Femur (tissue), 1 donor: ENCODE measurements around the gene LIN52.
A peak's percentile ranks its signal among the peaks of the same experiment; 100 is the strongest.

Experiments used
- DNase-seq: peaks from one replicate; pipeline ENCODE4 v3.0.0-alpha.2; 2017

Gene LIN52, protein sequence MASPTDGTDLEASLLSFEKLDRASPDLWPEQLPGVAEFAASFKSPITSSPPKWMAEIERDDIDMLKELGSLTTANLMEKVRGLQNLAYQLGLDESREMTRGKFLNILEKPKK

DNA sequence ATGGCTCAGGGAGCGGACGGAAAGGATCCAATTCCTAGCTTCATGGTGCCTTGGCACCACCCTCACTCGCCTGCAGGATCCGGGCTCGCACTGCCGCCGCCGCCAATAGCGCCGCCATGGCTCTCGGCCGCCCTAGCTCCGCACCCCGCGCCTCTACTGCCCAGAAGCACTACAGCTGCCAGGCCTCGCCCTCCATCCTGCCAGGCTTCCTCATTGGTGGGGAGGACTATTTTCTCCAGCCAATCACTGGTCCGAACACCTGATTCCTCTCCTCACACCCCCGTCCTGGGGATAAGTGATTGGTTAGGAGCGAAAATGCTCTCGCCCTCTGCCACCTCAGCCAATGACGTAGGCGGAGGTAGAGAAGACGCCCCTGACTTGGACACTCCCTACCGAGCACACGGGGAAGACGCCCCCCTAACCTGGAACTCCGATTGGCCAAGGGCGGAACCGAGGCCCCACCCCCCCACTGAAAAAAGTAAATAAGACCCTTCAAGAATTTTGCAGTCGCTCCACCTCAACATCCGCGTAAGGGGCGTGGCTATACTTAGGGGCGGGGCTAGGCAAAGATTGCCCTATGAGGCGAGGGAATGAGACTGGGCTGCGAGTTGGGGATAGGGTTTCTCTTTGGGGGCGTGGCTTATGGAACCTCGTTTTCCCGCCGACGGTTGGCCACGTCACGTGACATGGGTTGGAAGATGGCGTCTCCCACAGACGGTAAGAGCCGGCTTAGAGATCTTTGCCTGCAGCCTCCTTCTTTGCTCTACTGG lies at the start of gene LIN52, which contains the start of gene ALDH6A1:
Gene LIN52, plus strand, starts transcription at position 680 of the 770 bp plus-strand sequence. Its CDS starts 19 bp downstream, at position 699.
Gene ALDH6A1, minus strand, starts transcription at position 177 of the 770 bp plus-strand sequence. Its CDS starts 59 bp downstream, at position 118.
- peak; percentile 100 for DNase-seq

DNA sequence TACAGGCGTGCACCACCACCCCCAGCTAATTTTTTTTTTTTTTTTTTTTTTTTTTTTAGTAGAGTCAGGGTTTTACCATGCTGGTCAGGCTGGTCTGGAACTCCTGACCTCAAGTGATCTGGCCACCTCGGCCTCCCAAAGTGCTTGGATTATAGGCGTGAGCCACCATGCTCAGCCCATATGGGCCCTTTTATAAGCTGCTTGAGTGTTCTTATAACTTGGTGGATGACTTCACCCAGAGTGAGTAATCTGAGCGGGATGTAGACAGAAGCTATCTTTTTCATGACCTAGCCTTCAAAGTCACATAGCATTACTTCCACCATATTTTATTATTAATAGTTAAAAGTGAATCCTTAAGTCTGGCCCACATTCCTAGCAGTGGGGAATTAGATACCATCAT lies 49.2 kb upstream of the LIN52 start:
- no peak for DNase-seq

DNA sequence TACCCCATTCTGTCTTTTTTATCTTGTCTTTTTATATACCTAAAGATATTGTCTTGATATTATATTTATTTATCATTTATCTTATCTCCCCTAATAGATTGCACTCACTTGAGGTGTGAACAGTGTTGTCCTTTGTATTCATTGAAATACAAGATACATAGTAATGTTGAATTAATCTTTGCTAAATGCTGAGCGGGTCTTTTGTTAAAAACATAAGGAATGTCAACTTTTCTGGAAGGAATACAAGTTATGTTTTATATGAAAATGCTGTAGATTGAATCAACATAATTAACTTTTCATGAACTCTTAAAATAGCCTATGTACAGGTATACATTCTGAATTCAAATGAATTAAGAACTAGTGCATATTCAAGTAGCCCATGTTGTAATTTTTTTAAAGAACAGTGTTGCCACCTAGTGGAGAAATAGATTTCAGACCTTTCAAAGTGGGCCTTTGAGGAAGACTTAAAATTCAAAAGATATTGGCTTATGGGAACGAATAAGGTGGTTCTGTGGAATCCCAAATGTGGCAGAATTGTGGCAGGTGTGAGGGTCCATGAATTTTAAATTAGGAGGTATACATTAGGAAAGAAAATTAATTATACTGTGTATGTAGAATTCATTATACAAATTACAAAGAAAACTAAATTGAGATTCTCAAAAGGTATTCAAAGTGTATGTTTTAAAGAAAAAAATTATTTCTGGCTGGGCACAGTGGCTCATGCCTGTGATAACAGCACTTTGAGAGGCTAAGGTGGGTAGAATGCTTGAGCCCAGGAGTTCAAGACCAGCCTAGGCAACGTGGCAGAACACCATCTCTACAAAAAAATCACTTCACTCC lies 46.5 kb upstream of the LIN52 start:
- no peak for DNase-seq

DNA sequence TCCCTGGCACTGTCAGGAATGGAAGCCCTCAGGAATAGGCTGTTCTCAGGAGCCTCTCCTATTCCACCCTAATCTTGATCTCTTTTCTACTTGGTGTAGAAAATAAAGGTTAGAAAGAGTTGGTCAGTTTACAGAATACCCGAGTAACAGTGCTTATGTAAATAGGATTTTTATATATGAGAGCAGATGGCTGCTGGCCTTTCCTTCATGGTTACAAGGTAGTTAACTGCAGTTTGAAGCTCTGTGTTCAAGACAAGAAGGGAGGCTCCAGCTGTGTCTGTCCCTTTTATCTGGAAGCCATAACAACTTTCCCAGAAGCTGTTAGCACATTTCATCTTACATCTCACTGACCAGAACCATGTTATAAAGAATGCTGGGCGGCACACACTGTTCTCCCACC lies 42.5 kb upstream of the LIN52 start:
- no peak for DNase-seq

DNA sequence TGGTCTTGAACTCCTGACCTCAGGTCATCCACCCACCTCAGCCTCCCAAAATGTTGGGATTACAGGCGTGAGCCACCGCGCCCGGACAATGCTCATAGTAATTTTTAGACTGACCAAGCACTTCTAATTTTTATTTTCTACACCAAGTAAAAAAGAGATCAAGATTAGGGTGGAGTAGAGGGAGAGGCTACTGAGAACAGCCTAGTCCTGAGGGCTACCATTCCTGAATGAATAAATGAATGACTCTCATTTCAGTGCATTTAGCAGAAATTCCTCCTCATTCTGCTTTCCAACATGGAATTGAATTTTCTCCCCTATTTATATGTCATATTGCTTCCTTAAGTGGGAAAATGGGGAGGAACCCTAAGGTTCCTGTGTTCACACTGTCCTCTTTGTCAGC lies 39.2 kb upstream of the LIN52 start:
- no peak for DNase-seq

DNA sequence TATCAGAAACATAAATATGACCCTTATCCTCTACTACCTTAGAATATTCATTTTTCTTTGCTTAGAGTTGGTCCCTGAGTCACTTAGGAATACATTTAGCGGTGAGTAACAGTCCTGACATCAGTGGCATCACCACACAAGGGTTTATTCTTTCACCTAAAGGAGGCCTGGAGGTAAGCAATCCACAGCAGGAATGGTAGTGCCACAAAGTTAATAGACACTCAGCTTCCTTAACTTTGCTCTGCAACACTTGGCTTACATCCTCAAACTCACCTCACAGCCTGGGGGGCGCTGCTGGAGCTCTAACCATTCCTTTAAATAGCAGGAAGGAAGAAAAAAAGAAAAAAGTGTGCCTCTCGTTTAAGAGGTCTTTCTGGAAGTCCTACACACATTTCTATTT lies 36.5 kb upstream of the LIN52 start:
- DNase-seq = no peak

DNA sequence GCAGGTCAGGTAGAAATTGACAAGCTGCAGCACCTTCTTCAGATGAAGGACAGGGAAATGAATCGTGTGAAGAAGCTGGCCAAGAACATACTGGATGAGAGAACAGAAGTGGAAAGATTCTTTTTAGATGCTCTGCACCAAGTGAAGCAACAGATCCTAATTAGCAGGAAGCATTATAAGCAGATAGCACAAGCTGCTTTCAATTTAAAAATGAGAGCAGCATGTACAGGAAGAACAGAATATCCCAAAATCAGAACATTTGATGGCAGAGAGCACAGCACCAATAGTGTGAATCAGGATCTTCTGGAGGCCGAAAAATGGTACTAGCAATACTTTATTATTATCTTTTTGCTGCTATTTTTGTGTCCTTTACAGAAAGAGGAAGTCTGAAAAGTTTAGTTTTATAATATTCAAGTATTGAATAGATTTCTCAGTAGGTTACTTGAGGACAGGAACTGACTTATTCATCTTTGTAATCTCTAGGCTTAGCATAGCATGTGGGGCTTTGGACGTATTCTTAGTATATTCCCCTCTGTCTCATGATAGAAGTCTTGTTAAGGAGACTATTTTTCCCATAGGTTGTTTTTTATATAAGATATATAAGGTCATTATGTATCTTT lies 34.8 kb upstream of the LIN52 start:
- no peak for DNase-seq

DNA sequence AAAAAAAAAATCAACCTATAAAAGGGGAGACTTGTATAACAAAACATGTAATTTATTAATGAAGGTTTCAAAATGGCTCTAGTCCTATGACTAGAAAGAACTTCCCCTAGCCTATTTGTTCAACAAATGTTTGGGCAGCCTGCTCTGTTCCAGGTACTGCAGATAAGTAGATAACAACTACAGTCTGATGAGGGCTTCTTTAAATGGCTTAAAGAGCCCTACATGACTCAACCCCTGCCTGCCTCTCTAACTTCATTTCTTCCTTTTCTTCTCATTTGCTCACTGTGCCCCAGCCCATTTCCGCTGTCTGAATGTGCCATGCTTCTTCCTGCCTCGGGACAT lies 22.0 kb upstream of the LIN52 start:
- DNase-seq = no peak

DNA sequence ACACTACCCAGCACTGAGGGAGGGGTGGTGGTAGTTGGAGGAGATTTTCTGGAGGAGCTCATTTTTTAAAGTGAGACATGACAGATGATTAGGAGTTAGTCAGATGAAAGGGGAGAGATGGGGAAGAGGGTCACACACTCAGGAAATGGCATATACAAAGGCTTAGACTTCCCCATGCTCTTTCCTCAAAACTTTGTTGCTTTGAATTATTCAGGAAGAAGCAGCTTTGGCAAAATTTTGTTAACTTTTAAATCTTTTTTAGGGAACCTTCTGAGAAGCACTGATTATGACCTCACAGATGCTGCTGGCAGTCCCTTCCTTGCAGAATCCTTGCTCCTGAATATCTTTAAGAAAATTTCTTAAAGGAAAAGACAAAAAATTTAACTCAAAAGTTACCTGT lies 20.3 kb upstream of the LIN52 start:
- DNase-seq = no peak

DNA sequence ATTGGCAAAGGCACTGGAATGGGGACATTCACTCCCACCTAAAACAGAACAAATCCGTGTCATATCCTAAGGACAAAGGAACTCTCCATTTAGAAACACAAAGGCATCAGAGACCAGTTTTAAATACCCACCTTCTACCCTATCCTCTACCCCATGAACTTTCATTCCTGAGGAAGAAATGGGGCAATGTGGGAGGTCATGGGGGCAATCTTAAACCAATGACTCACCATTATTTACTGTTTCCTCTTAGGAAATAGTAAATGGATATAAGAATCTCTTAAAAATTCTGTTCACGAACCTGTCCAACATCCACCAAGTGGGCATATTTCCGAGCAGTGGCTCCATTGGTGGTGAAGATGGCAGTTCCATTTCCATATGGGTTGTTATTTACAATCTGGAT lies 19.9 kb upstream of the LIN52 start:
- no peak for DNase-seq

DNA sequence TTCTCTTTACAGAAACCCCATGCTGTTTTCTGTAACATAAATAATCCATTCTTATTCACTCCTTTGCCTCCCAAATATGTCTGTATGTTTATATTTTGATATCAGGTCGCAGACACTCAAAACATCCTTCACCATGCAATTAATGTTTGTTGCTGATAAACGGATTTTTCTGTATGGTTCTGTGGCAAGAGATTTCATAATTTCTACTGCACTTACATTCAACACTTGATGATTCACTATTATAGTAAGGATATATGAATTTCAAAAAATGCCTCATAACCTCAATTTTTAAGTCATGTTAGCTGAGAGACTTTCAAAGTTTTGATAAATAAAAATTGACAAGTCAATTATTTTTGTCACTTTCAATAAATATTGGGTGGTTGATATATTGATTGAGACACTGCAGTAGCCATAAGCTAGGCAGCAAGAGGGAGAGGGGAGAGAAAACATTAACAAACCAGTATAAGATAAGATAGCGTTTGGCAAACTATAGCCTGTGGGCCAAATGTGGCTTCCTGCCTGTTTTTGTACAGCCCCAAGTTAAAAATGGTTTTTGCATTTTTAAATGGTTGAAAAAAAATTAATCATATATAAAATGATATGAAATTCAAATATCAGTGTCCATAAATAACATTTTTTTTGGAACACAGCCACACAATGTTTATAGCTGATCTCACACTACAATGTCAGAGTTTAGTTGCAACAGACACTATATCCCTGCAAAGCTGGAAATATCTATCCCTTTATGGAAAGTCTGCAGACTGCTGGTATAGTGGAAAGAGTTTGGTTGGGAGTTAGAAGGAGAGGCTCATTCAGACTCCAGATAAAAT lies 18.8 kb upstream of the LIN52 start:
- DNase-seq = no peak

DNA sequence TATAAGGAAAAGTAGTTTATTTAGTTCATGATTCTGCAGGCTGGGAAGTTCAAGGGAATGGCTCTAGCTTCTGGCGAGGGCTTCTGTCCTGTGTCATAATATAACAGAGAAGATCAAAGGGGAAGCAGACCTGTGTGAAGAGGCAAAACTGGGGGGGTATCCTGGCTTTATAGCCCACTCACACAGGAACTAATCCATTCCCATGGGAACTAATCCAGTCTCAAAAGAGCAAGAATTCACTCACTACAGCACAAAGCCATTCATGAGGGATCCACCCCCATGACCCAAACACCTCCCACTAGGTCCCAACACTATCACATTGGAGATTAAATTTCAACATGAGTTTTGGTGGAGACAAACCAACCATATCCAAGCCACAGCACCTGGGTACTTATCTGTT lies 7.4 kb upstream of the LIN52 start:
- no peak for DNase-seq

DNA sequence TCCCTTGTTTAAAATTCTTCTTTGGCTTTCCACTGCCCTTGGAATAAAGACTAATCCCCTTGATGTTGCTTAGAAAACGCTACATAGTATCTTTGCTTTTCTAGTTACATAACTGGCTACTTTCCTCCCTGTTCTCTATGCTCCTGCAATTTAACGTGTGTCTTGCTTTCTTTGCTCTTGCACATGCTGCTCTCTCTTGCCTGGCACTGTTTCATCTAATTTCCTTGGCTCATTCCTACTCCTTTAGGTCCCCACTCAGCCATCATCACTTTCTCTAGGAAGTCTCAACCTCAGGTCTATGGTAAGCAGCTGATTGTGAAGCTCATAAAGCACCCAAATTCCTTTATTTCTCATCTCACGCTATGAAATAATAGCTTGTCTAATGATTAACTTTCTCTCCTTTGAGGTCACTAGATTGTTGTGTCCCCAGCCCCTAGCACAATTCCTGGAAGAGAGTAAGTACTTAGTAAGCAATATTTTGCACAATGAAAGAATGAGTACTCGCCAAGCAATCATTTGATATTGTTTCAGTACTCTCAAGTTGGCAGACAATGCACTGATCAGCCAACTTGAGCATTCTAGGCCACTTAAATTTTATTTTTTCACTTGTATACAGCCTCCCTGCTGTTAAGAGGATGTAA lies 3.8 kb upstream of the LIN52 start:
- no peak for DNase-seq

DNA sequence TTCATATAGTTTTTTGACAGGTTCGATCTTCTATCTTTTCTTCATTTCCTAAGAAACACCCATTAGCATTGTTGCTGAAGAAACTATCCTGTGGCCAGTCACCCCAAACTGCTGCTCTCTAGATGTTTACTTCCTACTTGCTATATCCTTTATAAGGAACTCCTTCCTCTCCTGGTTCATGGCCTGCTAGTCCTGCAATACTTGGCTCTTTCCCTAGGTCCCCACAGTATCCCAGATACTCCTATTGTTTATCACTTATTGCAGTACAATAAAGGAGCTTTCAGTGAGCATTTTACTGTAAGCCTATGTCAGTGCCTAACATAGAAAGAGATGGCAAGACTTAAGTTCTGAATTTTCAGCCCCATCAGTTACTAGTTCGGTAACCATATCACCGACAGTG lies 3.3 kb upstream of the LIN52 start:
- no peak for DNase-seq

DNA sequence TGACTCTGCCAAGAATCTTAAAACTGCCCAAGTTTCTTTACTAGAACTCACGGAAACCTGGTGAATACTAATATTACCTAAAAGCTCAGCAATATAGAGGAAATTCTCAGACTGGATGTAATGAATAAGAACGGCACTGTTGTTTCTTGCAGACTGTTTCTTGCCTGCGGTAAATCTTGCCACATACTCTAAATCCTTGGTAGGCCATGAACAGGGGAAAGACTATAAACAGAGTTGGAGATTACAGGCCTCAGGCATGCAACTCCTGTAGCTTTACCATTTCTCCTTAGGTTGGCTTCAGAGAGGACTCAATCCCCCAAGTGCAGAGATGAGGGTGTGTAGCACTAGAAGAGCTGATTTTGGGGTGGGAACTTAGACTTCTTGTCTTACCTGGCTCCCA lies 1.6 kb upstream of the LIN52 start:
- DNase-seq = no peak

DNA sequence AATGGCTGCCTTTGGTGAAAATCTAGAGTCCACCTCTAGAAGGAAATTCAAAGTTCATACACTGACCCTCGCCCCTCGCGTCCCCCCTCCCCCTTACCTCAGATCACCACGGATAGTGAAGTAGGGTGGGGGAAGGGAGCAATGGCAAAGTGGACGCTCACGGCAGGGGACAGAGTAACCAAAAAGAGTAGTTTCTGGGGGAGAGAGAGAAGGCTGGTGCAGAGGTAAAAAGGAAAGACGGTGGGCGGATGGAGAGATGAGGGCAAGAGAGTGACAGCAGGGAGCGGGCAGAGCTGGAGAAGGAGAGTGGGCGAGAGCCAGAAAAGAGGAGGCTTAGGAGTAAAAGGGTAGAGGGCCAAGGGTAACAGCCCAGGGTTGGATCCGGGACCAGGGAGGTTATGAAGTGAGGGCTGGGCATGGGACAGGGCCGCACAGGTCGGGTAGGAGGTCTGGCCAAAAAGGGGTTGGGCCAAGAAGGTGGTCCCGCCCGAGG lies 926 bp upstream of the LIN52 start:
- DNase-seq = no peak

DNA sequence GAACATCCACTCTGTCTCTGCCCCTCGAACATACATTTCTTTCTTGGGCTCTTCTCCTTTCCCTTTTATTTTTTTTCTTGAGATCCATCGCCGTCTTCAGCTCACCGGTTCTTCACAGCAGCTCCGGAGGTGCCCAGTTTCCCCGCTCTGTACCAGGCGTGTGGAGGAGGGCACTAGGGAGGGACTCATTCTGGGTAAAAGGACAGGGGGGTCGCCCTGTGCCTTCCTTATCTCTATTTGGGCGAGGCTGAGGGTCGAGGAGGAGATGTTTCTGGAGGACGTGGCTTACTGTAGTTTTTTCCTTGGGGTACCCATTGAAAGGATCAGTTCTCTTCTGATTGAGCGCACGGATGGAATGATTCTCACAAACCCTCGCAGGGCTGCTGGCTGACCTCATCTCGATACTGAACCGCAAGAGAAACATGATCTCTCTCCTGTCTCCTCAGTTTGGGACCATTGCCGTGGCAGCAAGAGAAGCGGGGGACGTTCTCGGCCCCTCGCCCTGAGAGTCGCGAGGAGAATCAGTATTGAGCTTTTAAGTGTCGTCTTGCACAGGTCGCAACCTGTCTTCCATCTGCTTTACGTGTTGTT lies 386 bp downstream of the LIN52 start:
- no peak for DNase-seq

DNA sequence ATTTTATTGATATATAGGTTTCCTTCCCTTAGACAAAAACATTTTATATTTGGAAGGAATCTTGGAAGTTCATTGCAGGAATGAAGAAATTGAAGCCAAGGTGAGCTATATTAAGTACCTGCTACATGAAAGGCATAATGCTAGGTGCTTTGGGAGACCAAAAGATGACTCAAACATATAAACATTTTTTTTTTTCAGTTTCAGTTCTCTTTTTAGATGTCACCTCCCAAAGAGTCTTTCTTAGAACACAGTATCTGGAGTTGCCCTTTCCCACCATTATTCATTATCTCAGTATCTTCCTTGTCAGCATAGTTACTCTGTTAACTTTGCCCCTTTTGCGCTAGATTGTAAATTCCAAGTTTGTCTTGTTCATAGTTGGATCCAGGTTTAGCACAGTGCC lies 1.1 kb downstream of the LIN52 start:
- DNase-seq = no peak

DNA sequence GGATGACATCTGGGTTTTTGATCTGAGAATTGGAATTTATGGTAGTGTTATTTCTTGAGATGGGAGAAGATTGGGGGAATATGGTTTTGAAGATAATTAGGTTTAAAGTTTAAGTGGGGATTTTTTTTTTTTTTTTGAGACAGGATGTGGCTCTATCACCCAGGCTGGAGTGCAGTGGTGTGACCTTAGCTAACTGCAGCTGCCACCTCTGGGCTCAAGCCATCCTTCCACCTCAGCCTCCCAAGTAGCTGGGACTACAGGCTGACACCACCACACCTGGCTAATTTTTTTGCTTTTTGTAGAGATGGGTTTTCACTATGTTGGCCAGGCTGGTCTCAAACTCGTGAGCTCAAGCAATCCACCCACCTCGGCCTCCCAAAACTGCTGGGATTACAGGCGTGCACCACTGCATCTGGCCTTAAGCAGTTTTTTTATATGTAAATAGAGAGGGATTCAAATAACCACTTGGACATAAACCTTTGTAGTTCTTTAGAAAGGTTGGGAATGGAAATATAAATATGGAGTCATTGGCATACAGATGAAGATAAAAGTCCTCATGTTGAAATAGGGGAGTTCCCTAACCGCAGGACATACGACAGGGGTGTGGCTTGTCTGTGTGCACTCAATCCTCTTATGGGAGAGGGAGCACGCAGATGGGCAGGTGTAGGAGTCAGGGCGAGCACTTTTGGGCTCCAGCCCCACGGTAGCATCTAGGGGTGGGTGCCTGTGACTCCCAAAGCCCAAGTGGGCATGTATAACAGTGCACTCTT lies 4.7 kb downstream of the LIN52 start:
- DNase-seq = no peak

DNA sequence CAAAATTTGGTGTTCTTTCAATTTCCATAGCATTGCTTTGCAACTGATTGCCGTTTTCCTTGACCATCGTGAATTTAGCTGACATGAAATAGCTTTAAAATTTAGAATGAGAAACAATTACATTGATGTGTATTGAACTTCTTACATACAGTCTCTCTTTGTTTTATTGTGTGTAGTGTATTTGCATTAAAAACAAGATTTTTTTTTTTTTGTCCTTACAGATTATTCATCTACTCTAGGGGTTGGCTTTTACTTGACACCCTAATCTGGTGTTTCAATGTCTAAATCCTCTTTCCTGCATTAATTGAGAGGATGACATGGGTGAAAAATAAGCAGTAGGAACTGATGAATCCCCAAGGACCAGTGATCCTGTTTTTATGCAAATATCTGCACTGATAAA lies 20.6 kb downstream of the LIN52 start:
- no peak for DNase-seq

DNA sequence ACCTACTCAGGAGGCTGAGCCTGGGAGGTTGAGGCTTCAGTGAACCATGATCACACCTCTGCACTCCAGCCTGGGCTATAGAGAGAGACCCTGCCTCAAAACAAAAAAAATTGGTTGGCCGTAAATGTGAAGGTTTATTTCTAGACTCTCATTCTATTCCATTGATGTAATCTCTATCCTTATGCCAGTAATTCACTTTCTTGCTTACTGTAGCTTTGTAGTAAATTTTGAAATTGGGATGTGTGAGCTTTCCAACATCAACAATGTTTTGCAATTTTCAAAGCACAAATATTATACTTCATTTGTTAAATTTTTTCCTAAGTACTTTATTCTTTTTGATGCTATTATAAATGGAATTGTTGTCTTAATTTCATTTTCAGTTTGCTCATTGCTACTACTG lies 24.6 kb downstream of the LIN52 start:
- no peak for DNase-seq
